SK-N-SH (cell line): ENCODE data around the gene AGTR1. TPM values are rescaled to one million over a fixed set of nuclear protein-coding genes. Genes with fewer than 3 reads are reported as not detected.

Experiments
- CTCF ChIA-PET: fragments of 300-600, 350-600 bp; formaldehyde crosslinking; extraction: SDS; loops from one replicate; lab custom pipeline; 2021; lab: Yijun Ruan, JAX
- POLR2A ChIA-PET: fragments of 350-600 bp; sonication (Branson Sonifier 250); formaldehyde crosslinking; extraction: SDS; loops from one replicate; lab custom pipeline; 2020; ENCODE audit warnings: antibody characterized with exemption, inconsistent platforms; lab: Yijun Ruan, JAX
- DNase-seq: peaks from one replicate; pipeline ENCODE4 v3.0.0; 2012
- H2AFZ ChIP-seq: fragments of 200-600 bp; sonication (generic); 2 replicates; pipeline ENCODE4 v1.8.1; 2016; ENCODE audit warnings: antibody characterized with exemption, mild to moderate bottlenecking, low read depth
- H3F3A ChIP-seq: fragments of 200-600 bp; sonication (generic); replicated peaks from 2 replicates; pipeline ENCODE3; 2016; ENCODE audit warnings: antibody characterized with exemption, mild to moderate bottlenecking; ENCODE audit not compliant: insufficient read depth
- H3K27ac ChIP-seq, 2 experiments: fragments of 200-500 bp in 1 of 2; fragments of 200-600 bp in 1 of 2; sonication (Bioruptor generic) in 1 of 2; sonication (generic), shearing (Covaris generic) in 1 of 2; 2 replicates each; pipeline versions ENCODE4 v1.5.1 to v1.6.1; 2014 to 2016; ENCODE audit warnings: low read depth in 2 of 2, inconsistent platforms in 1 of 2, low read length in 1 of 2, mild to moderate bottlenecking in 1 of 2, mixed read lengths in 1 of 2
- H3K27me3 ChIP-seq: fragments of 200-600 bp; sonication (generic), shearing (Covaris generic); 2 replicates; pipeline ENCODE4 v1.6.1; 2016; ENCODE audit warnings: mixed run types; ENCODE audit not compliant: insufficient read depth
- H3K36me3 ChIP-seq, 2 experiments: fragments of 200-500 bp in 1 of 2; fragments of 200-600 bp in 1 of 2; sonication (Bioruptor generic) in 1 of 2; sonication (generic) in 1 of 2; replicated peaks in 1 of 2; 2 replicates each; pipeline versions ENCODE3 to v1.5.1; 2014 to 2016; ENCODE audit warnings: low read length in 1 of 2, mild to moderate bottlenecking in 1 of 2; ENCODE audit not compliant: insufficient read depth in 2 of 2, control insufficient read depth in 1 of 2
- H3K4me1 ChIP-seq, 2 experiments: fragments of 200-500 bp in 1 of 2; fragments of 200-600 bp in 1 of 2; sonication (Bioruptor generic) in 1 of 2; sonication (generic), shearing (Covaris generic) in 1 of 2; 2 replicates each; pipeline versions ENCODE4 v1.5.1 to v1.6.1; 2014 to 2016; ENCODE audit warnings: low read depth in 1 of 2, low read length in 1 of 2, mixed run types in 1 of 2; ENCODE audit not compliant: insufficient read depth in 2 of 2, control insufficient read depth in 1 of 2
- H3K4me2 ChIP-seq: fragments of 200-600 bp; sonication (generic), shearing (Covaris generic); 2 replicates; pipeline ENCODE4 v1.6.1; 2017; ENCODE audit warnings: mixed run types
- H3K4me3 ChIP-seq, 2 experiments: fragments of 200-500 bp in 1 of 2; fragments of 200-600 bp in 1 of 2; sonication (Bioruptor generic) in 1 of 2; sonication (generic), shearing (Covaris generic) in 1 of 2; 2 replicates each; pipeline versions ENCODE4 v1.5.1 to v1.8.1; 2014 to 2016; ENCODE audit warnings: low read depth in 2 of 2, inconsistent platforms in 1 of 2, low read length in 1 of 2, mild to moderate bottlenecking in 1 of 2, mixed read lengths in 1 of 2, moderate library complexity in 1 of 2
- H3K79me2 ChIP-seq: fragments of 200-600 bp; sonication (generic); 2 replicates; pipeline ENCODE4 v1.8.1; 2017; ENCODE audit warnings: mild to moderate bottlenecking; ENCODE audit not compliant: insufficient read depth
- H3K9ac ChIP-seq: fragments of 200-600 bp; sonication (generic); 2 replicates; pipeline ENCODE4 v1.6.1; 2017; ENCODE audit warnings: mixed run types
- H3K9me2 ChIP-seq: fragments of 200-600 bp; sonication (generic); 2 replicates; pipeline ENCODE4 v1.6.1; 2017; ENCODE audit warnings: mixed run types
- H3K9me3 ChIP-seq: fragments of 200-600 bp; sonication (generic); 2 replicates; pipeline ENCODE4 v1.6.1; 2017; ENCODE audit warnings: mixed run types, mild to moderate bottlenecking, moderate library complexity
- H4K20me1 ChIP-seq: fragments of 200-600 bp; sonication (generic); 2 replicates; pipeline ENCODE4 v1.6.1; 2017; ENCODE audit warnings: mild to moderate bottlenecking, mixed run types; ENCODE audit not compliant: insufficient read depth
- GABPA ChIP-seq: IDR thresholded peaks from 2 replicates; pipeline ENCODE4 v1.4.0; 2012; ENCODE audit warnings: low read depth, mild to moderate bottlenecking
- GATA2 ChIP-seq: sonication (generic); formaldehyde crosslinking; IDR thresholded peaks from 2 replicates; pipeline ENCODE4 v1.5.0; 2020; ENCODE audit warnings: mild to moderate bottlenecking, missing genetic modification reagents
- POLR2AphosphoS5 ChIP-seq: IDR thresholded peaks from 2 replicates; pipeline ENCODE4 v1.6.1; 2012; ENCODE audit warnings: low read depth, low read length
- RFX5 ChIP-seq: IDR thresholded peaks from 2 replicates; pipeline ENCODE4 v1.6.1; 2012; ENCODE audit warnings: mild to moderate bottlenecking, improper control_type of control experiment, low read length
- SIN3A ChIP-seq: IDR thresholded peaks from 2 replicates; pipeline ENCODE4 v1.6.1; 2012; ENCODE audit warnings: low read depth, mild to moderate bottlenecking, low read length, moderate library complexity, borderline replicate concordance
- WGBS: methylation state at CpG from one replicate; pipeline ENCODE4 v1.1.6; 2017; ENCODE audit warnings: low lambda C conversion rate; 5-methylcytosine and 5-hydroxymethylcytosine counted together
- polyA plus RNA-seq, 3 experiments: library from polyadenylated mRNA; depleted of rRNA; stranded (reverse); fragments of >200 nt; gene quantifications; 2 replicates each; pipeline ENCODE4 v1.2.3, GENCODE V29; 2012
- TF ChIP-seq, protein P1 (sequence below): IDR thresholded peaks from 2 replicates; pipeline ENCODE4; 2012
- TF ChIP-seq, protein P2 (sequence below): fragments of 150-350 bp; IDR thresholded peaks from 2 replicates; pipeline ENCODE4 v1.6.1; 2016; ENCODE audit warnings: mild to moderate bottlenecking, low read depth, low read length

The AGTR1 gene
- polyA plus RNA-seq, 1 of the 3 experiments (the other 2 are of a cell fraction): 0.15 TPM

DNA sequence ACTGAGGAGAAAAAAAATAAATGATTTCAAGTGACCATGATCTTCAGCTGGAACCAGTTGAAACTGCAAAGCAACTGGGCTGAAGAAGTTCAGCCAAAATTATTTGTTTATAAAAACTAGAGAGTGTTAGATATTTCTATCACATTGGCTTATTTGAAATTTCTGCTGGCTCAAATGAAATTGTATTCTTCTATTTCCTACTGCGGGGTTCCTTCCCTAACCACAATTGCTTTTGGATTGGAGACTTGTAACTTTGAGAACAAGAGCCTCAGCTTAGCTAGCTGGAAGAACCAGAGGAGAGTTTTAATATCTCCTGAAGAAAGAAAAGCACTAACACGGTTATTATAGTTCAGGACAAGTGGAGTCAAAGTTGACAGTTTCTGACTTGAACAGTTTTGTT is 31.1 kb downstream of the AGTR1 start:
- no peak for DNase-seq
- no peaks in the 10 kb centered on the region for H3K36me3 ChIP-seq
- TF ChIP-seq SIN3A (no peak), GATA2 (no peak), GABPA (no peak), POLR2AphosphoS5 (no peak)
- TF ChIP-seq, protein P1, sequence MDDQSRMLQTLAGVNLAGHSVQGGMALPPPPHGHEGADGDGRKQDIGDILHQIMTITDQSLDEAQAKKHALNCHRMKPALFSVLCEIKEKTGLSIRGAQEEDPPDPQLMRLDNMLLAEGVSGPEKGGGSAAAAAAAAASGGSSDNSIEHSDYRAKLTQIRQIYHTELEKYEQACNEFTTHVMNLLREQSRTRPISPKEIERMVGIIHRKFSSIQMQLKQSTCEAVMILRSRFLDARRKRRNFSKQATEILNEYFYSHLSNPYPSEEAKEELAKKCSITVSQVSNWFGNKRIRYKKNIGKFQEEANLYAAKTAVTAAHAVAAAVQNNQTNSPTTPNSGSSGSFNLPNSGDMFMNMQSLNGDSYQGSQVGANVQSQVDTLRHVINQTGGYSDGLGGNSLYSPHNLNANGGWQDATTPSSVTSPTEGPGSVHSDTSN: no peak
- TF ChIP-seq, all 33 proteins: peak for 0
- no peak overlapping the region for H3K4me2 ChIP-seq
- no peak overlapping the region for H3K27ac ChIP-seq
- H3K27me3 ChIP-seq: no peaks in the 10 kb centered on the region
- H3K9ac ChIP-seq: no peak overlapping the region
- no peaks in the 10 kb centered on the region for H3K79me2 ChIP-seq
- H3K9me2 ChIP-seq: 0 out of 2 replicates have a peak, but pooled peaks cover 3% of the 10 kb centered on the region
- H3K4me1 ChIP-seq: peaks cover 0 to 7% of the 10 kb centered on the region in 2 experiments; a peak in 2 of 4 replicates
- CTCF ChIA-PET: interaction anchor here (0.8 to 12.8 kb wide), 9 partner anchors 10 to 219 kb away, joined by 3 to 126 read pairs (median 4); no protein-coding TSS in a partner anchor
- no peaks in the 10 kb centered on the region for H4K20me1 ChIP-seq
- no peak overlapping the region for H3K4me3 ChIP-seq
- WGBS: 98% methylated on average over 2 of the region's 2 CpGs
- H3K9me3 ChIP-seq: no peaks in the 10 kb centered on the region
- H2AFZ ChIP-seq: no peak overlapping the region
- POLR2A ChIA-PET: no interaction called here
- H3F3A ChIP-seq: no peaks in the 10 kb centered on the region

DNA sequence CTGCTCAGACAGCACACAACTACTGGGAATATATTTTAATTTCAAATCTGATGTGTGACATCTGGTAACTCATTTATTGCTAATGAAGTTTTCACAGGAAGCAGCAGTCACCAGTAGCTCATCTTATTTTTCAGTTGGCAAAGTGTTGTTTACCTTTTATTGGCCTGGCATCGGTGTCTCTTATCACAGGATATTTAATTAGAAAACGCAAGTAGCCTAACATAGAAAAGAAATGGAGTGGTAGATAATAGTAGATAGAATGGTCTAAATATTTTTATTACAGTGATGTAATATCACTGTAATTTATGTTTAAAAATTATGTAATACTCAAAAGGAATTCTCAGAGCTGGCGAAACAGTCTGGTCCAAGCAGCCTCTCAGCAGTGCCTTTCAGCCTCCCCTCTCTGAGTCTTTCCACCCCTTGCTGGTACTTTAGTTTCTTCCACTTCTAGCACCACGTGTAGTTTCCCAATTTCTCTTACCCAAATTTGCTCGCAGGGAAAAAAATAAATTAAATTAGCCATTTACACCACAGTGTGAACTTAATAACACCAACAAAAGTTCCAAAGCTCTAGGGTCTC is 31.9 kb downstream of the AGTR1 start:
- Histone ChIP-seq H3K27me3 (no peaks in the 10 kb centered on the region), H3K36me3 (no peaks in the 10 kb centered on the region), H3K4me1 (peaks cover 0 to 8% of the 10 kb centered on the region in 2 experiments; a peak in 2 of 4 replicates), H3K9ac (no peak overlapping the region)
- DNase-seq: no peak
- TF ChIP-seq GATA2: no peak
- no peak for TF ChIP-seq RFX5
- no peak for TF ChIP-seq SIN3A
- TF ChIP-seq, protein P2, sequence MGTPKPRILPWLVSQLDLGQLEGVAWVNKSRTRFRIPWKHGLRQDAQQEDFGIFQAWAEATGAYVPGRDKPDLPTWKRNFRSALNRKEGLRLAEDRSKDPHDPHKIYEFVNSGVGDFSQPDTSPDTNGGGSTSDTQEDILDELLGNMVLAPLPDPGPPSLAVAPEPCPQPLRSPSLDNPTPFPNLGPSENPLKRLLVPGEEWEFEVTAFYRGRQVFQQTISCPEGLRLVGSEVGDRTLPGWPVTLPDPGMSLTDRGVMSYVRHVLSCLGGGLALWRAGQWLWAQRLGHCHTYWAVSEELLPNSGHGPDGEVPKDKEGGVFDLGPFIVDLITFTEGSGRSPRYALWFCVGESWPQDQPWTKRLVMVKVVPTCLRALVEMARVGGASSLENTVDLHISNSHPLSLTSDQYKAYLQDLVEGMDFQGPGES: no peak
- TF ChIP-seq POLR2AphosphoS5: no peak
- TF ChIP-seq, all 33 proteins: peak for 0
- Histone ChIP-seq H3K79me2 (no peaks in the 10 kb centered on the region), H3F3A (no peaks in the 10 kb centered on the region), H4K20me1 (no peaks in the 10 kb centered on the region), H3K27ac (no peak overlapping the region), H3K9me3 (no peaks in the 10 kb centered on the region), H3K4me3 (no peak overlapping the region), H3K4me2 (no peak overlapping the region), H3K9me2 (0 out of 2 replicates have a peak, but pooled peaks cover 4% of the 10 kb centered on the region), H2AFZ (no peak overlapping the region)
- 45% methylated on average over 5 of the region's 5 CpGs for WGBS
- ChIA-PET POLR2A (no interaction called here), CTCF (interaction anchor here (1.0 to 12.8 kb wide), 8 partner anchors 8 to 219 kb away, joined by 3 to 126 read pairs (median 4); no protein-coding TSS in a partner anchor)
